Measurements from ENCODE around the gene GPR155.
"Not testable (repeated sequence)": the region's sequence is repeated elsewhere in the genome, so short reads cannot be mapped to it uniquely, and the experiment has no call there.

GRCh38 chr2:174485045-174485444 lies 1.8 kb downstream of the GPR155 start:
- not testable (repeated sequence) for TF ChIP-seq CTCF (conservative IDR thresholded peaks at IDR 0.05; ENCODE audit: low read depth, low read length); EZH2 (IDR thresholded peaks at IDR 0.05; ENCODE audit: low read length, unreplicated experiment)

Measured in PC-3 (cell line).